Psoas muscle (tissue), 8 donors: ENCODE data around the gene EFCAB7. TPM values are rescaled to one million over a fixed set of nuclear protein-coding genes. Genes with fewer than 3 reads are reported as not detected.

Source experiments
- ATAC-seq, 4 donors: fragments of 200-7000 bp; cut with Tn5 transposase; one replicate each; pipeline ENCODE4 v1.9.1; 2020; ENCODE audit warnings: moderate library complexity in 3 of 4, mild to moderate bottlenecking in 2 of 4
- DNase-seq, 2 donors: peaks; one replicate each; pipeline ENCODE4 v3.0.0-alpha.2; 2020
- H3K27ac ChIP-seq: fragments of 200-600 bp; one replicate; pipeline ENCODE4 v1.8.0; 2022
- H3K27me3 ChIP-seq, 3 donors: fragments of 200-600 bp in 1 of 3; one replicate each; pipeline versions ENCODE4 v1.6.1 to v1.8.0; 2013 to 2022; ENCODE audit warnings: low read length in 2 of 3, mild to moderate bottlenecking in 2 of 3, moderate library complexity in 1 of 3; ENCODE audit not compliant: insufficient read depth in 3 of 3
- H3K36me3 ChIP-seq, 2 donors: fragments of 200-600 bp in 1 of 2; one replicate each; pipeline versions ENCODE4 v1.6.1 to v1.8.0; 2013 to 2022; ENCODE audit warnings: low read depth in 1 of 2, mild to moderate bottlenecking in 1 of 2, moderate library complexity in 1 of 2; ENCODE audit not compliant: insufficient read depth in 1 of 2
- H3K4me1 ChIP-seq: fragments of 200-600 bp; one replicate; pipeline ENCODE4 v1.8.0; 2022
- H3K4me3 ChIP-seq: fragments of 200-600 bp; one replicate; pipeline ENCODE4 v1.8.0; 2022; ENCODE audit warnings: mild to moderate bottlenecking
- H3K9me3 ChIP-seq: fragments of 200-600 bp; one replicate; pipeline ENCODE4 v1.8.0; 2022
- CTCF ChIP-seq: fragments of 200-600 bp; IDR thresholded peaks from one replicate; pipeline ENCODE4 v1.8.0; 2022; ENCODE audit warnings: antibody characterized with exemption
- WGBS, 3 donors: extraction: QIAGEN DNeasy Blood & Tissue Kit; methylation state at CpG; one replicate each; pipeline versions ENCODE4 v1.1.6 to v1.1.7; 2013; 5-methylcytosine and 5-hydroxymethylcytosine counted together
- intact Hi-C, 2 donors: fragments of 100-400 bp; cut with DNase I; formaldehyde crosslinking; loops; one replicate each; pipeline versions ENCODE4 v1.11.0 to v1.14.2; 2022
- polyA plus RNA-seq, 3 donors: library from polyadenylated mRNA; stranded (reverse); fragments of 200-250 nt; gene quantifications; one replicate each; pipeline ENCODE4 v1.2.3, GENCODE V29; 2013
- total RNA-seq, 4 donors: library from RNA; stranded (reverse); fragmentation: NEBNext Ultra II Directional in 2 of 4; extraction: Animal tissue kit (Norgen Biotek cat#: 25700) in 2 of 4; gene quantifications; one replicate each; pipeline versions ENCODE4 v1.2.1 to v1.2.4, GENCODE V29; 2021 to 2023
- donor health status: healthy with polysubstance abuse.
- donor health status: DM: no; HTN: no; CAD: no; lungs with moderate emphysema.
- donor health status: Bipolar disorder and iron deficiency.
- donor health status: healthy.
- donor health status: DM: yes; HTN: yes; CAD: no.
- donor health status: DM: no; HTN: no; CAD: no.
- donor health status: DM: no; HTN: no; CAD: no.
- donor health status: DM: yes; HTN: yes; CAD: no.

EFCAB7 gene
- total and polyA plus RNA-seq, 7 donors, result 2.0 to 16.4 (median 4.9) TPM

- Histone ChIP-seq H3K9me3 (no peaks in the 10 kb centered on the region), H3K27me3 (no peaks in the 10 kb centered on the region), H3K4me1 (peaks cover 74% of the 10 kb centered on the region), H3K36me3 (peaks cover 0 to 9% of the 10 kb centered on the region in 2 donors), H3K27ac (peak overlapping the region; percentile 98), H3K4me3 (peak overlapping the region; percentile 42)
- intact Hi-C loops, result loop anchor here in 1 of 2 donors (10.0 kb wide), 1 partner anchor 443 kb away; no protein-coding TSS in a partner anchor
- TF ChIP-seq CTCF, result no peak
- peak in 2 of 4 donors; percentile 39 to 52 for ATAC-seq
- WGBS, 3 donors, result 20 to 48% (median 27%) methylated on average over 1 of the region's 1 CpG
- no peak for DNase-seq
Measured at GRCh38 chr1:63601912-63602311, 78.6 kb downstream of the EFCAB7 start.

GRCh38 chr1:63602629-63603028 lies 79.3 kb downstream of the EFCAB7 start:
- TF ChIP-seq CTCF, result no peak
- Histone ChIP-seq H3K9me3 (no peaks in the 10 kb centered on the region), H3K27ac (peak overlapping the region; percentile 98), H3K27me3 (no peaks in the 10 kb centered on the region), H3K4me1 (peaks cover 82% of the 10 kb centered on the region), H3K36me3 (peaks cover 0 to 9% of the 10 kb centered on the region in 2 donors), H3K4me3 (peak overlapping the region; percentile 42)
- intact Hi-C loops, result loop anchor here in 1 of 2 donors (10.0 kb wide), 1 partner anchor 442 kb away; no protein-coding TSS in a partner anchor
- ATAC-seq (peak in 1 of 4 donors; percentile 21), DNase-seq (no peak)
- 45 to 81% (median 51%) methylated on average over 5 of the region's 5 CpGs for WGBS, 3 donors

GRCh38 chr1:63603810-63604209 lies 80.5 kb downstream of the EFCAB7 start:
- Histone ChIP-seq H3K27ac (peak overlapping the region; percentile 98), H3K4me3 (no peak overlapping the region), H3K9me3 (no peaks in the 10 kb centered on the region), H3K36me3 (peaks cover 0 to 6% of the 10 kb centered on the region in 2 donors), H3K27me3 (no peaks in the 10 kb centered on the region), H3K4me1 (peaks cover 89% of the 10 kb centered on the region)
- 32 to 63% (median 43%) methylated on average over 3 of the region's 3 CpGs for WGBS, 3 donors
- no peak for DNase-seq
- TF ChIP-seq CTCF, result no peak
- peak; percentile 51 to 77 (median 62) for ATAC-seq
- intact Hi-C loops, result loop anchor here in 1 of 2 donors (10.0 kb wide), 1 partner anchor 441 kb away; no protein-coding TSS in a partner anchor

- Histone ChIP-seq H3K36me3 (no peaks in the 10 kb centered on the region), H3K4me3 (no peak overlapping the region), H3K4me1 (peaks cover 92% of the 10 kb centered on the region), H3K9me3 (no peaks in the 10 kb centered on the region), H3K27ac (peak overlapping the region; percentile 62), H3K27me3 (no peaks in the 10 kb centered on the region)
- peak in 1 of 4 donors; percentile 7 for ATAC-seq
- intact Hi-C loops, result loop anchor here in 1 of 2 donors (10.0 kb wide), 1 partner anchor 437 kb away; no protein-coding TSS in a partner anchor
- TF ChIP-seq CTCF, result no peak
- DNase-seq, result no peak
- WGBS, 3 donors, result 50 to 93% (median 54%) methylated on average over 7 of the region's 7 CpGs
Measured at GRCh38 chr1:63607322-63607721, 84.0 kb downstream of the EFCAB7 start.

- H3K4me1 ChIP-seq, result peaks cover 90% of the 10 kb centered on the region
- H3K27me3 ChIP-seq, result no peaks in the 10 kb centered on the region
- intact Hi-C loops, result no loop called here
- H3K4me3 ChIP-seq, result no peak overlapping the region
- no peak for DNase-seq
- peak in 3 of 4 donors; percentile 31 to 52 (median 45) for ATAC-seq
- TF ChIP-seq CTCF, result no peak
- no peaks in the 10 kb centered on the region for H3K36me3 ChIP-seq
- peak overlapping the region; percentile 68 for H3K27ac ChIP-seq
- WGBS, 3 donors, result 60 to 87% (median 62%) methylated on average over 3 of the region's 3 CpGs
- H3K9me3 ChIP-seq, result no peaks in the 10 kb centered on the region
Measured at GRCh38 chr1:63611231-63611630, 87.9 kb downstream of the EFCAB7 start.
